ENCODE results near the gene NME4. TPM values are rescaled to one million over a fixed set of nuclear protein-coding genes. Genes with fewer than 3 reads are reported as not detected.

Gene NME4
- total RNA-seq, 2 experiments from 2014 or later: 25.0 TPM

DNA sequence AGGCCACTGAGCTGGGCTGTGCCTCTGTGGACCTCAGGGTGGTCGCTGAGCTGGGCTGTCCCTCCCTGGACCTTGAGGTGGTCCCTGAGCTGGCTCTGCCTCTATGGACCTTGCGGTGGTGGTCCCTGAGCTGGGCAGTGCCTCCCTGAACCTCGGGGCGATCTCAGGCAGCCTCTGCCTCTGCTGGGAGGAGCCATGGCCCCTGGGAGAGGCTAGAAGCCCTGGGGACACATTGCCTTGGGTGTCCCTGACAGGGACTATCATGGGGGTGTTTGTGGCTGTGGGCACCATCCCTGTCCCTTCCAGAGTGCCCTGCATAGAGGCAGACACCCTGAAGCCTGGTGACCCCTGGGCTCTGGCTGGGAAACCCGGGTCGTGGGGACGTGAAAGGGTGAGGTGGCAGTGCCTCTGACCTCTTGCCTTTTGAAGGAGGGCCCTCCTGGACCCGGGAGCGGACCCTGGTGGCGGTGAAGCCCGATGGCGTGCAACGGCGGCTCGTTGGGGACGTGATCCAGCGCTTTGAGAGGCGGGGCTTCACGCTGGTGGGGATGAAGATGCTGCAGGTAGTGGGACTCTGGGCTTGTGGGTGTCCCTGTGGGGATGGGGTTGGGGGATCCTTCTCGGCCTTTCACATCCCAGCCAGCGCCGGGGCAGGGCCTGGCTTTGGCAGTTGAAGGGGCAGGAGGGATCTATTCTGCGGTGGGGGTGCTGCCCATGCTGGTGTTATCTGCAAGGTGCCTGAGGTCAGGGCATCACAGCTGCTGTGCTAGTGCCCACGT, 1.8 kb downstream of the NME4 start:
- no peak for DNase-seq (ENCODE audit: low spot score)
- Histone ChIP-seq H3K9me2 (ENCODE audit: insufficient read depth, low read length) (no peaks in the 10 kb centered on the region), H3K4me2 (ENCODE audit: low read length) (no peak overlapping the region), H3K4me3 (ENCODE audit: low read depth, low read length, poor library complexity, severe bottlenecking) (no peak overlapping the region), H2AFZ (ENCODE audit: low read length) (no peak overlapping the region), H3K79me2 (ENCODE audit: insufficient read depth, low read depth, low read length) (no peaks in the 10 kb centered on the region; the same call in 1 of the 2 replicates), H4K20me1 (ENCODE audit: insufficient read depth, low read length) (no peaks in the 10 kb centered on the region), H3K9me3 (ENCODE audit: low read length) (no peaks in the 10 kb centered on the region), H3K36me3 (ENCODE audit: insufficient read depth, low read length) (no peaks in the 10 kb centered on the region), H3K4me1 (ENCODE audit: insufficient read depth, low read length, poor library complexity, severe bottlenecking) (peaks cover 28% of the 10 kb centered on the region), H3K27ac (ENCODE audit: low read depth, low read length, poor library complexity, severe bottlenecking) (no peak overlapping the region)
- CTCF ChIA-PET (ENCODE audit: unreplicated experiment): no interaction called here
- POLR2A ChIA-PET: interaction anchor here (0.6 kb wide), 1 partner anchor 13 kb away, joined by 5 read pairs; no protein-coding TSS in a partner anchor
- BruUV-seq (replicated peaks): no TSS peak
- intact Hi-C loops (cut with micrococcal nuclease; ENCODE audit: unreplicated experiment): no loop called here
- TF ChIP-seq EZH2phosphoT487 (IDR thresholded peaks at IDR 0.05; ENCODE audit: borderline replicate concordance, low read depth, low read length) (no peak), CTCF (conservative IDR thresholded peaks at IDR 0.05; ENCODE audit: low read length) (no peak)

DNA sequence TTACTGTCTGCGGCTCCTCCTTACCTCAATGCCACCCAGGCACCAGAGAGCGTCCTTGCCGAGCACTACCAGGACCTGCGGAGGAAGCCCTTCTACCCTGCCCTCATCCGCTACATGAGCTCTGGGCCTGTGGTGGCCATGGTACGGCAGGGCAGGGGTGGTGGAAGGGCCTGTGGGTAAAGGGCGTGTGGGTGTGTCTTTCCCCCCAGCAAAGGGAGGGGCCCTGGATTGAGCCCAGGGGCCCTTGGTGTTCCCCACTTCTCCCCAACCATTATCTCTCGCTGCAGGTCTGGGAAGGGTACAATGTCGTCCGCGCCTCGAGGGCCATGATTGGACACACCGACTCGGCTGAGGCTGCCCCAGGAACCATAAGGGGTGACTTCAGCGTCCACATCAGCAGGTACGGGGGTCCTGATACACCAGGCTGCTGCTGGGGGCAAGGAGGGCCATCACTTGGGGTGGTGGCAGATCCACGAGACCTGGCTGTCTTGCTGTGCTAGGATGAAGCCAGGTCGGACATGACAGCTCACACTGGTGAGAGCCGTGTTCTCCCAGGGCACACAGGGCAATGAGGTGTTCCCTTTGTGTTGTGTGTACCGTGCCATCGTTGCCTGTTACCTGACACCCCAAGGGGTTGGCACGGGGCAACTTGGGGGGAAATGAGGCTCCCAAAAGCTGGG, 2.5 kb downstream of the NME4 start:
- H3K27ac ChIP-seq (ENCODE audit: low read depth, low read length, poor library complexity, severe bottlenecking): no peak overlapping the region
- TF ChIP-seq CTCF (conservative IDR thresholded peaks at IDR 0.05; ENCODE audit: low read length): no peak
- no peak for TF ChIP-seq EZH2phosphoT487 (IDR thresholded peaks at IDR 0.05; ENCODE audit: borderline replicate concordance, low read depth, low read length)
- H3K9me2 ChIP-seq (ENCODE audit: insufficient read depth, low read length): no peaks in the 10 kb centered on the region
- no peaks in the 10 kb centered on the region for H4K20me1 ChIP-seq (ENCODE audit: insufficient read depth, low read length)
- no peak overlapping the region for H3K4me3 ChIP-seq (ENCODE audit: low read depth, low read length, poor library complexity, severe bottlenecking)
- H3K36me3 ChIP-seq (ENCODE audit: insufficient read depth, low read length): no peaks in the 10 kb centered on the region
- no peak for DNase-seq (ENCODE audit: low spot score)
- no peak overlapping the region for H2AFZ ChIP-seq (ENCODE audit: low read length)
- ChIA-PET CTCF (ENCODE audit: unreplicated experiment) (no interaction called here), POLR2A (no interaction called here)
- H3K9me3 ChIP-seq (ENCODE audit: low read length): no peaks in the 10 kb centered on the region
- no peak overlapping the region for H3K4me2 ChIP-seq (ENCODE audit: low read length)
- H3K79me2 ChIP-seq (ENCODE audit: insufficient read depth, low read depth, low read length): no peaks in the 10 kb centered on the region; the same call in 1 of the 2 replicates
- no TSS peak for BruUV-seq (replicated peaks)
- intact Hi-C loops (cut with micrococcal nuclease; ENCODE audit: unreplicated experiment): loop anchor here (2.0 kb wide), 1 partner anchor 17 kb away; no protein-coding TSS in a partner anchor
- peaks cover 28% of the 10 kb centered on the region for H3K4me1 ChIP-seq (ENCODE audit: insufficient read depth, low read length, poor library complexity, severe bottlenecking)

Data from OCI-LY7 (cell line).